Mucosa of stomach (tissue), 1 donor: ENCODE measurements around the gene OLAH.

Source experiments
- H3K27me3 ChIP-seq: one replicate; pipeline ENCODE4 v1.7.0; 2013; ENCODE audit warnings: mild to moderate bottlenecking, low read length; ENCODE audit not compliant: control insufficient read depth, insufficient read depth
- H3K36me3 ChIP-seq: one replicate; pipeline ENCODE4 v1.7.0; 2013; ENCODE audit warnings: low read length; ENCODE audit not compliant: control insufficient read depth, insufficient read depth
- H3K4me1 ChIP-seq: one replicate; pipeline ENCODE4 v1.7.0; 2013; ENCODE audit warnings: mild to moderate bottlenecking, low read length; ENCODE audit not compliant: control insufficient read depth, insufficient read depth
- H3K4me3 ChIP-seq: one replicate; pipeline ENCODE4 v1.7.0; 2013; ENCODE audit warnings: low read length
- H3K9ac ChIP-seq: one replicate; pipeline ENCODE4 v1.7.0; 2013; ENCODE audit warnings: mild to moderate bottlenecking, low read length, moderate library complexity
- H3K9me3 ChIP-seq: one replicate; pipeline ENCODE4 v1.7.0; 2013; ENCODE audit warnings: mild to moderate bottlenecking, low read length, moderate library complexity; ENCODE audit not compliant: control insufficient read depth
- donor health status: Pancreatic carcinoma.

The OLAH gene

GRCh38 chr10:15045380-15045779 lies 1.6 kb downstream of the OLAH start:
- Histone ChIP-seq H3K9ac (no peak overlapping the region), H3K4me3 (no peak overlapping the region), H3K27me3 (no peaks in the 10 kb centered on the region), H3K4me1 (no peaks in the 10 kb centered on the region), H3K9me3 (no peaks in the 10 kb centered on the region), H3K36me3 (no peaks in the 10 kb centered on the region)

GRCh38 chr10:15046626-15047025 lies 2.9 kb downstream of the OLAH start:
- no peaks in the 10 kb centered on the region for H3K4me1 ChIP-seq
- no peaks in the 10 kb centered on the region for H3K27me3 ChIP-seq
- H3K36me3 ChIP-seq, result no peaks in the 10 kb centered on the region
- H3K9ac ChIP-seq, result no peak overlapping the region
- no peaks in the 10 kb centered on the region for H3K9me3 ChIP-seq
- no peak overlapping the region for H3K4me3 ChIP-seq

- Histone ChIP-seq H3K4me1 (no peaks in the 10 kb centered on the region), H3K9me3 (no peaks in the 10 kb centered on the region), H3K36me3 (no peaks in the 10 kb centered on the region), H3K27me3 (no peaks in the 10 kb centered on the region), H3K9ac (no peak overlapping the region), H3K4me3 (no peak overlapping the region)
Measured at GRCh38 chr10:15049533-15049932, 5.8 kb downstream of the OLAH start.

- H3K36me3 ChIP-seq, result no peaks in the 10 kb centered on the region
- no peaks in the 10 kb centered on the region for H3K27me3 ChIP-seq
- H3K4me3 ChIP-seq, result no peak overlapping the region
- no peaks in the 10 kb centered on the region for H3K9me3 ChIP-seq
- H3K4me1 ChIP-seq, result no peaks in the 10 kb centered on the region
- no peak overlapping the region for H3K9ac ChIP-seq
Measured at GRCh38 chr10:15052121-15052520, 8.4 kb downstream of the OLAH start.

GRCh38 chr10:15053061-15053460 lies 9.3 kb downstream of the OLAH start:
- no peaks in the 10 kb centered on the region for H3K9me3 ChIP-seq
- H3K4me3 ChIP-seq, result no peak overlapping the region
- no peak overlapping the region for H3K9ac ChIP-seq
- H3K4me1 ChIP-seq, result no peaks in the 10 kb centered on the region
- no peaks in the 10 kb centered on the region for H3K27me3 ChIP-seq
- H3K36me3 ChIP-seq, result no peaks in the 10 kb centered on the region

GRCh38 chr10:15058689-15059088 lies 14.9 kb downstream of the OLAH start:
- H3K4me1 ChIP-seq, result no peaks in the 10 kb centered on the region
- no peak overlapping the region for H3K9ac ChIP-seq
- no peaks in the 10 kb centered on the region for H3K9me3 ChIP-seq
- no peaks in the 10 kb centered on the region for H3K36me3 ChIP-seq
- no peaks in the 10 kb centered on the region for H3K27me3 ChIP-seq
- no peak overlapping the region for H3K4me3 ChIP-seq

GRCh38 chr10:15059914-15060313 lies 16.2 kb downstream of the OLAH start:
- H3K9me3 ChIP-seq, result no peaks in the 10 kb centered on the region
- H3K36me3 ChIP-seq, result no peaks in the 10 kb centered on the region
- no peaks in the 10 kb centered on the region for H3K4me1 ChIP-seq
- H3K9ac ChIP-seq, result no peak overlapping the region
- no peaks in the 10 kb centered on the region for H3K27me3 ChIP-seq
- no peak overlapping the region for H3K4me3 ChIP-seq

- no peaks in the 10 kb centered on the region for H3K4me1 ChIP-seq
- no peaks in the 10 kb centered on the region for H3K27me3 ChIP-seq
- H3K9ac ChIP-seq, result no peak overlapping the region
- no peaks in the 10 kb centered on the region for H3K9me3 ChIP-seq
- H3K4me3 ChIP-seq, result no peak overlapping the region
- H3K36me3 ChIP-seq, result no peaks in the 10 kb centered on the region
Measured at GRCh38 chr10:15060638-15061037, 16.9 kb downstream of the OLAH start.

- Histone ChIP-seq H3K9ac (no peak overlapping the region), H3K36me3 (no peaks in the 10 kb centered on the region), H3K4me3 (no peak overlapping the region), H3K4me1 (no peaks in the 10 kb centered on the region), H3K27me3 (no peaks in the 10 kb centered on the region), H3K9me3 (no peaks in the 10 kb centered on the region)
Measured at GRCh38 chr10:15067154-15067553, 23.4 kb downstream of the OLAH start.

GRCh38 chr10:15068802-15069201 lies 25.1 kb downstream of the OLAH start:
- no peaks in the 10 kb centered on the region for H3K9me3 ChIP-seq
- no peak overlapping the region for H3K4me3 ChIP-seq
- no peaks in the 10 kb centered on the region for H3K4me1 ChIP-seq
- H3K27me3 ChIP-seq, result no peaks in the 10 kb centered on the region
- H3K36me3 ChIP-seq, result no peaks in the 10 kb centered on the region
- H3K9ac ChIP-seq, result no peak overlapping the region

- Histone ChIP-seq H3K27me3 (no peaks in the 10 kb centered on the region), H3K9me3 (no peaks in the 10 kb centered on the region), H3K9ac (no peak overlapping the region), H3K4me3 (no peak overlapping the region), H3K4me1 (no peaks in the 10 kb centered on the region), H3K36me3 (no peaks in the 10 kb centered on the region)
Measured at GRCh38 chr10:15069230-15069629, 25.5 kb downstream of the OLAH start.

GRCh38 chr10:15072358-15072757 lies 28.6 kb downstream of the OLAH start:
- Histone ChIP-seq H3K9me3 (no peaks in the 10 kb centered on the region), H3K4me3 (no peak overlapping the region), H3K4me1 (no peaks in the 10 kb centered on the region), H3K27me3 (no peaks in the 10 kb centered on the region), H3K9ac (no peak overlapping the region), H3K36me3 (no peaks in the 10 kb centered on the region)

GRCh38 chr10:15075421-15075820 lies 31.7 kb downstream of the OLAH start:
- Histone ChIP-seq H3K4me3 (no peak overlapping the region), H3K9ac (no peak overlapping the region), H3K36me3 (no peaks in the 10 kb centered on the region), H3K4me1 (no peaks in the 10 kb centered on the region), H3K27me3 (no peaks in the 10 kb centered on the region), H3K9me3 (no peaks in the 10 kb centered on the region)
